Heart left ventricle (tissue), 13 donors: ENCODE results near the gene BLOC1S4.

Source experiments
- POLR2A ChIP-seq, 2 donors: fragments of 450-650 bp; IDR thresholded peaks; one replicate each; pipeline ENCODE4 v1.6.1; 2017; ENCODE audit warnings: antibody characterized with exemption in 2 of 2, mild to moderate bottlenecking in 2 of 2, moderate library complexity in 2 of 2
- TF ChIP-seq, protein P1 (sequence below), 12 donors: fragments of 200-600 bp; sonication (generic) in 4 of 12; IDR thresholded peaks; one replicate each; pipeline versions ENCODE4 v1.5.0 to v1.8.0; 2018 to 2022; ENCODE audit warnings: antibody characterized with exemption in 12 of 12, mild to moderate bottlenecking in 5 of 12
- donor health status: ischemic (EF 13 %, LVEDD 7.1; RV severe dilation, severe dysfunction).
- donor health status: DM: no; HTN: yes; CAD: no.
- donor health status: DM: no; HTN: no; CAD: no.
- donor health status: ischemic (EF 25% LVEDD 6.9; RV normal size, moderate dysfunction).
- donor health status: ischemic (EF 25% LVEDD 5.7; RV mildly dilated, moderate dysfunction).
- donor health status: ischemic (EF 35%, LVEDD 5.7; RV mildly dilated, moderate dysfunction).
- donor health status: nonischemic (EF 11% LVEDD 7.7; RV severe dilation, severe dysfunction).
- donor health status: DM: yes; HTN: yes; CAD: no.
- donor health status: PGD.
- donor health status: ischemic (EF 29% LVEDD 5.4; RV normal size, mild dysfunction).
- donor health status: nonischemic (EF 23%, LVEDD 6.1; RV moderate dilation, normal function).

DNA sequence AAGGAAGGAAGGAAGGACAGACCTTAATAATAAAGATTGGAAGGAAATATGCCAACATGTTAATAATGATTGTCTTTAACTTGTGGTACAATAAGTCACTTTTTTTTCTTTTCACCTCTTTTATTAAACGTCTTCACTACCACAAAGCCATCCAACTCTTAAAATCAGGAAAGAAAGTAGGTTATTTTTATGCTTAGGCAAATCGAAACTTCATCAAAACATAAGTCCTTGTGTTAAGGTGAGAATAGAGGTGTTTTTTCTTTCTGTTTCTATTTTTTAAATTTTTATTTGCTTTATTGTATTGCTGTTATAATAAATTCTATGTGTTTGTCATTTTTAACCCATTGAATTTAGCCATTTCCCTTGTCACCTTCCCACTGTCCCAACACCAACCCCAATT lies 26.5 kb downstream of the BLOC1S4 start:
- TF ChIP-seq, protein P1, sequence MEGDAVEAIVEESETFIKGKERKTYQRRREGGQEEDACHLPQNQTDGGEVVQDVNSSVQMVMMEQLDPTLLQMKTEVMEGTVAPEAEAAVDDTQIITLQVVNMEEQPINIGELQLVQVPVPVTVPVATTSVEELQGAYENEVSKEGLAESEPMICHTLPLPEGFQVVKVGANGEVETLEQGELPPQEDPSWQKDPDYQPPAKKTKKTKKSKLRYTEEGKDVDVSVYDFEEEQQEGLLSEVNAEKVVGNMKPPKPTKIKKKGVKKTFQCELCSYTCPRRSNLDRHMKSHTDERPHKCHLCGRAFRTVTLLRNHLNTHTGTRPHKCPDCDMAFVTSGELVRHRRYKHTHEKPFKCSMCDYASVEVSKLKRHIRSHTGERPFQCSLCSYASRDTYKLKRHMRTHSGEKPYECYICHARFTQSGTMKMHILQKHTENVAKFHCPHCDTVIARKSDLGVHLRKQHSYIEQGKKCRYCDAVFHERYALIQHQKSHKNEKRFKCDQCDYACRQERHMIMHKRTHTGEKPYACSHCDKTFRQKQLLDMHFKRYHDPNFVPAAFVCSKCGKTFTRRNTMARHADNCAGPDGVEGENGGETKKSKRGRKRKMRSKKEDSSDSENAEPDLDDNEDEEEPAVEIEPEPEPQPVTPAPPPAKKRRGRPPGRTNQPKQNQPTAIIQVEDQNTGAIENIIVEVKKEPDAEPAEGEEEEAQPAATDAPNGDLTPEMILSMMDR (IDR thresholded peaks at IDR 0.05) = no peak
- no peak for TF ChIP-seq POLR2A (IDR thresholded peaks at IDR 0.05)
